Endothelial cell of umbilical vein (primary cell): Measurements from ENCODE around the gene DBNL. TPM values are rescaled to one million over a fixed set of nuclear protein-coding genes. Genes with fewer than 3 reads are reported as not detected.
A peak's percentile ranks its signal among the peaks of the same experiment; 100 is the strongest.
"Not testable (repeated sequence)": the region's sequence is repeated elsewhere in the genome, so short reads cannot be mapped to it uniquely, and the experiment has no call there.

Experiments
- BruUV-seq: library from RNA; stranded (reverse); fragments of 400-500 nt; replicated peaks from 2 replicates; lab custom pipeline; 2021; lab: Mats Ljungman, UMichigan
- CTCF ChIA-PET: fragments of 300-600, 350-600 bp; sonication (Branson Sonifier 250); formaldehyde crosslinking; loops from one replicate; lab custom pipeline; 2021; ENCODE audit warnings: antibody characterized with exemption, inconsistent platforms; lab: Charles Lee
- POLR2A ChIA-PET: fragments of 300-600, 350-600 bp; sonication (Branson Sonifier 250); formaldehyde crosslinking; loops from one replicate; lab custom pipeline; 2021; ENCODE audit warnings: antibody characterized with exemption, inconsistent platforms; lab: Charles Lee
- DNase-seq: peaks from one replicate; pipeline ENCODE4 v3.0.0-alpha.2; 2011; ENCODE audit warnings: low read depth, low spot score
- FAIRE-seq: peaks from 2 replicates; lab custom pipeline; 2011; peaks lifted over from hg19 to GRCh38; lab: Jason Lieb, UNC
- H2AFZ ChIP-seq: 2 replicates; pipeline ENCODE4 v1.6.0; 2012; ENCODE audit warnings: low read depth, low read length, control low read depth, inconsistent platforms
- H3K27ac ChIP-seq: 2 replicates; pipeline ENCODE4 v1.5.1; 2011; ENCODE audit warnings: low read depth, mild to moderate bottlenecking, control low read depth, low read length, moderate library complexity; ENCODE audit not compliant: insufficient read depth
- H3K27me3 ChIP-seq, 2 experiments: 2 replicates each; pipeline versions ENCODE4 v1.6.0 to v1.6.1; 2011; ENCODE audit warnings: low read length in 2 of 2, mixed read lengths in 1 of 2; ENCODE audit not compliant: control insufficient read depth in 2 of 2, insufficient read depth in 2 of 2
- H3K36me3 ChIP-seq, 2 experiments: 2 replicates in 1 of 2; 3 replicates in 1 of 2; pipeline ENCODE4 v1.5.1; 2011; ENCODE audit warnings: low read length in 2 of 2, mild to moderate bottlenecking in 1 of 2, moderate library complexity in 1 of 2; ENCODE audit not compliant: control insufficient read depth in 2 of 2, insufficient read depth in 2 of 2; ENCODE audit errors: extremely low read depth in 1 of 2
- H3K4me1 ChIP-seq: 3 replicates; pipeline ENCODE4 v1.5.1; 2011; ENCODE audit warnings: mild to moderate bottlenecking, low read length; ENCODE audit not compliant: control insufficient read depth, insufficient read depth; ENCODE audit errors: extremely low read depth
- H3K4me2 ChIP-seq: 2 replicates; pipeline ENCODE4 v1.6.1; 2011; ENCODE audit warnings: low read length, control low read depth, mixed read lengths; ENCODE audit not compliant: insufficient read depth
- H3K4me3 ChIP-seq, 3 experiments: fragments of 200-600 bp in 1 of 3; sonication (generic), shearing (Covaris generic) in 1 of 3; replicated peaks in 1 of 3; 2 replicates each; pipeline ENCODE4 v1.5.1; 2011 to 2016; ENCODE audit warnings: control low read depth in 3 of 3, low read length in 3 of 3, mild to moderate bottlenecking in 2 of 3, inconsistent platforms in 1 of 3, low read depth in 1 of 3, moderate library complexity in 1 of 3; ENCODE audit not compliant: insufficient read depth in 1 of 3
- H3K79me2 ChIP-seq: 2 replicates; pipeline ENCODE4 v1.6.0; 2012; ENCODE audit warnings: low read length, inconsistent platforms; ENCODE audit not compliant: control insufficient read depth, insufficient read depth
- H3K9ac ChIP-seq: replicated peaks from 2 replicates; pipeline ENCODE3; 2011; ENCODE audit warnings: low read length, control low read depth; ENCODE audit not compliant: insufficient read depth; ENCODE audit errors: extremely low read depth
- H3K9me1 ChIP-seq: replicated peaks from 3 replicates; pipeline ENCODE4 v1.6.0; 2011; ENCODE audit warnings: mild to moderate bottlenecking, low read length; ENCODE audit not compliant: control insufficient read depth, insufficient read depth; ENCODE audit errors: extremely low read depth
- H3K9me3 ChIP-seq: replicated peaks from 2 replicates; pipeline ENCODE4 v1.5.1; 2012; ENCODE audit warnings: low read length, inconsistent platforms; ENCODE audit not compliant: control insufficient read depth, insufficient read depth
- H4K20me1 ChIP-seq: replicated peaks from 2 replicates; pipeline ENCODE3; 2011; ENCODE audit warnings: mild to moderate bottlenecking, low read length; ENCODE audit not compliant: control insufficient read depth, insufficient read depth; ENCODE audit errors: extremely low read depth
- dilution Hi-C: fragments of 300-500 bp; cut with MboI; formaldehyde crosslinking; loops from one replicate; pipeline ENCODE4 v1.15.0; 2019; ENCODE audit warnings: low sequenced_read_pairs; ENCODE audit not compliant: extremely low pct_ligation_motif_present
- intact Hi-C: fragments of 100-400 bp; cut with micrococcal nuclease; formaldehyde crosslinking; loops from one replicate; pipeline ENCODE4 v1.10.0; 2022
- polyA plus RNA-seq, 4 experiments: library from polyadenylated mRNA; depleted of rRNA in 3 of 4; stranded (reverse) in 3 of 4; unstranded in 1 of 4; fragments of >200 nt; gene quantifications; 2 replicates each; pipeline versions ENCODE4 v1.2.1 to v1.2.3, GENCODE V29; 2011 to 2012; ENCODE audit warnings: missing spikeins in 1 of 4
- total RNA-seq: library from RNA; stranded (reverse); gene quantifications from 2 replicates; pipeline ENCODE4 v1.2.3, GENCODE V29; 2021

DBNL gene
- total and polyA plus RNA-seq, 2 donors (not counting 3 experiments of a cell fraction or from before 2014, with no cell fraction given): 94.0 to 123 TPM

GRCh38 chr7:44037951-44038350 lies 6.6 kb upstream of the DBNL start:
- H3K4me2 ChIP-seq, intact Hi-C loops, H3K27me3 ChIP-seq, POLR2A ChIA-PET, H4K20me1 ChIP-seq, DNase-seq, FAIRE-seq, H3K9me3 ChIP-seq, BruUV-seq, H3K9me1 ChIP-seq, H3K4me3 ChIP-seq, H3K36me3 ChIP-seq, CTCF ChIA-PET, H3K9ac ChIP-seq, dilution Hi-C loops, H3K4me1 ChIP-seq, H3K79me2 ChIP-seq, H3K27ac ChIP-seq, H2AFZ ChIP-seq: not testable (repeated sequence)

GRCh38 chr7:44038553-44038952 lies 5.9 kb upstream of the DBNL start:
- H2AFZ ChIP-seq, intact Hi-C loops, DNase-seq, H3K9ac ChIP-seq, H3K4me2 ChIP-seq, H3K9me1 ChIP-seq, H3K4me1 ChIP-seq, FAIRE-seq, H4K20me1 ChIP-seq, H3K27ac ChIP-seq, H3K27me3 ChIP-seq, BruUV-seq, H3K9me3 ChIP-seq, H3K79me2 ChIP-seq, POLR2A ChIA-PET, CTCF ChIA-PET, H3K4me3 ChIP-seq, dilution Hi-C loops, H3K36me3 ChIP-seq: not testable (repeated sequence)

- peak overlapping the region in 2 of 3 experiments; percentile 20 to 28 for H3K4me3 ChIP-seq
- intact Hi-C loops, H3K36me3 ChIP-seq, H3K9me1 ChIP-seq, FAIRE-seq, H3K9me3 ChIP-seq, BruUV-seq, H3K79me2 ChIP-seq, H4K20me1 ChIP-seq, H3K4me1 ChIP-seq, H3K27ac ChIP-seq, POLR2A ChIA-PET, dilution Hi-C loops, H3K27me3 ChIP-seq, H3K9ac ChIP-seq, CTCF ChIA-PET: not testable (repeated sequence)
- peak; percentile 47 for DNase-seq
- H3K4me2 ChIP-seq: peak overlapping the region; percentile 58
- peak overlapping the region; percentile 99 for H2AFZ ChIP-seq
Observed at GRCh38 chr7:44038961-44039558, 5.4 kb upstream of the DBNL start.

- H3K4me3 ChIP-seq, H2AFZ ChIP-seq, CTCF ChIA-PET, intact Hi-C loops, FAIRE-seq, H3K9ac ChIP-seq, H3K79me2 ChIP-seq, DNase-seq, H3K9me3 ChIP-seq, BruUV-seq, H3K9me1 ChIP-seq, H3K4me2 ChIP-seq, H4K20me1 ChIP-seq, POLR2A ChIA-PET, H3K27ac ChIP-seq, dilution Hi-C loops, H3K36me3 ChIP-seq, H3K27me3 ChIP-seq, H3K4me1 ChIP-seq: not testable (repeated sequence)
Observed at GRCh38 chr7:44039800-44040492, 4.6 kb upstream of the DBNL start.
